ENCODE results near the gene HSP90AA1. TPM values are rescaled to one million over a fixed set of nuclear protein-coding genes. Genes with fewer than 3 reads are reported as not detected.
A peak's percentile ranks its signal among the peaks of the same experiment; 100 is the strongest.

Gene HSP90AA1
- total and polyA plus RNA-seq, 2 experiments from 2014 or later = 371 to 655 TPM

DNA sequence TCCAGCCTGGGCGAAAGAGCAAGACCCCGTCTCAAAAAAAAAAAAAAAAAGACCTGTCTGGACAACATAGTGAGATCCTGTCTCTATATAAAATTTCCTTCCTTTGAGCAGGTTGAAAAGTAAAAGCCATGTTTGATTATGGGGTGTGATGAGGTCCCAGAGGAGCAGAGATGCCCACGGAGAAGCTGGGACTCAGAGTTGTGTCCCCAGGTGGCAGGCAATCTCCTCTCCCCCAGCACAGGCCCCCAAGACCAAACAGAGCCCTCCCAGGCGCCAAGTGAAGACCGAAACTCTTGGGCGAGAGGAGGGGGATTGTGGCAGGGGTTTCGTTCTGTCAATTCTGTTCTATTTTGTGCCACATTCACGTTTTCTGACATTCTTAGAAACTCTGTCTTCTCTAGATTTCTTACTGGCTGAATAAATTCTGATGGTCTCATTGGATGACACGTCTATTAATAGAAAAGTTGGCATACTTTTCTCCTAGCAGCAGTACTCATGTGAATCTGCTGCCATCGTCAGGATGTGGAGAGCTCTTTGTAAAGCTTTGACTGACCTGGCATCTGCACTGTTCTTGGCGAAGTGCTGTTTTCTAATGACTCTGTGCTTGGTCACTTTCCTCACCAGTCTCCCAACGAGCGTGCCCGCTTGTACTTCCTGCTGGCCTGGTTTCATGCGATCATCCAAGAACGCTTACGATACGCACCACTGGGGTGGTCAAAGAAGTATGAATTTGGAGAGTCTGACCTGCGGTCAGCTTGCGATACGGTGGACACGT lies 43.4 kb downstream of the HSP90AA1 start:
- Histone ChIP-seq H3K9me3 (ENCODE audit: low read depth) (no peaks in the 10 kb centered on the region), H3K27ac (peak overlapping the region; percentile 74), H3K4me3 (no peak overlapping the region), H3K4me1 (ENCODE audit: insufficient read depth) (no peaks in the 10 kb centered on the region), H3K36me3 (ENCODE audit: low read depth) (peaks cover 75% of the 10 kb centered on the region), H3K9me2 (ENCODE audit: insufficient read depth) (no peaks in the 10 kb centered on the region), H3F3A (ENCODE audit: insufficient read depth) (peaks cover 33% of the 10 kb centered on the region), H3K27me3 (replicated peaks; ENCODE audit: insufficient read depth) (no peaks in the 10 kb centered on the region), H2AFZ (no peak overlapping the region), H4K20me1 (ENCODE audit: insufficient read depth) (no peaks in the 10 kb centered on the region), H3K9ac (0 out of 2 replicates have a peak overlapping the region, but pooled peaks have one; percentile 6), H3K4me2 (ENCODE audit: unreplicated experiment) (no peak overlapping the region), H3K79me2 (ENCODE audit: insufficient read depth) (peaks cover 17% of the 10 kb centered on the region)
- in situ Hi-C loops (cut with MboI) = no loop called here
- WGBS, 2 experiments (ENCODE audit: low coverage in 1 of 2, low lambda C conversion rate in 2 of 2, missing lambda C conversion rate in 2 of 2) = 44 to 46% methylated on average over 22 of the region's 22 CpGs
- TF ChIP-seq EZH2phosphoT487 (IDR thresholded peaks at IDR 0.05; ENCODE audit: insufficient read depth, low read depth) = no peak
- TF ChIP-seq EZH2 (IDR thresholded peaks at IDR 0.05; ENCODE audit: insufficient read depth, poor library complexity, severe bottlenecking) = no peak
- peak; percentile 90 for DNase-seq

DNA sequence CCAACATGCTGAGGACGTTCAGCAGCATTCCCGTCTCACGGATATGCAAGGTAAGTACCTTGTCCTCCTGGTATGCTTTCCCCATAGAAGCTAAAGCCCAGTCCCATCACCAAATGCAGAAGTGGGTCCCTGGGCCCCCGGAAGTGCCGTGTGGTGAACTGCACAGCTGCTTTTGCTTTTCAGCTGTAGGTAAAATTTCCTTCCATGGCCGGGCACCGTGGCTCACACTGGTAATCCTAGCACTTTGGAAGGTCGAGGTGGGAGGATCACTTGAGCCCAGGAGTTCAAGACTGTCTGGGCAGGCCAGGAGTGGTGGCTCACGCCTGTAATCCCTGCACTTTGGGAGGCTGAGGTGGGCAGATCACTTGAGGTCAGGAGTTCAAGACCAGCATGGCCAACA lies 44.1 kb downstream of the HSP90AA1 start:
- no peak overlapping the region for H3K4me2 ChIP-seq (ENCODE audit: unreplicated experiment)
- no peak for DNase-seq
- no peak overlapping the region for H3K4me3 ChIP-seq
- in situ Hi-C loops (cut with MboI) = no loop called here
- no peak overlapping the region for H3K9ac ChIP-seq
- H3K79me2 ChIP-seq (ENCODE audit: insufficient read depth) = peaks cover 17% of the 10 kb centered on the region
- peaks cover 77% of the 10 kb centered on the region for H3K36me3 ChIP-seq (ENCODE audit: low read depth)
- TF ChIP-seq EZH2phosphoT487 (IDR thresholded peaks at IDR 0.05; ENCODE audit: insufficient read depth, low read depth) = no peak
- TF ChIP-seq EZH2 (IDR thresholded peaks at IDR 0.05; ENCODE audit: insufficient read depth, poor library complexity, severe bottlenecking) = no peak
- no peaks in the 10 kb centered on the region for H3K9me3 ChIP-seq (ENCODE audit: low read depth)
- 93 to 94% methylated on average over 9 of the region's 9 CpGs for WGBS, 2 experiments (ENCODE audit: low coverage in 1 of 2, low lambda C conversion rate in 2 of 2, missing lambda C conversion rate in 2 of 2)
- no peaks in the 10 kb centered on the region for H4K20me1 ChIP-seq (ENCODE audit: insufficient read depth)
- H2AFZ ChIP-seq = no peak overlapping the region
- H3F3A ChIP-seq (ENCODE audit: insufficient read depth) = peaks cover 34% of the 10 kb centered on the region
- no peaks in the 10 kb centered on the region for H3K4me1 ChIP-seq (ENCODE audit: insufficient read depth)
- H3K27me3 ChIP-seq (replicated peaks; ENCODE audit: insufficient read depth) = no peaks in the 10 kb centered on the region
- peak overlapping the region; percentile 74; the same call in 1 of the 2 replicates for H3K27ac ChIP-seq
- no peaks in the 10 kb centered on the region for H3K9me2 ChIP-seq (ENCODE audit: insufficient read depth)

DNA sequence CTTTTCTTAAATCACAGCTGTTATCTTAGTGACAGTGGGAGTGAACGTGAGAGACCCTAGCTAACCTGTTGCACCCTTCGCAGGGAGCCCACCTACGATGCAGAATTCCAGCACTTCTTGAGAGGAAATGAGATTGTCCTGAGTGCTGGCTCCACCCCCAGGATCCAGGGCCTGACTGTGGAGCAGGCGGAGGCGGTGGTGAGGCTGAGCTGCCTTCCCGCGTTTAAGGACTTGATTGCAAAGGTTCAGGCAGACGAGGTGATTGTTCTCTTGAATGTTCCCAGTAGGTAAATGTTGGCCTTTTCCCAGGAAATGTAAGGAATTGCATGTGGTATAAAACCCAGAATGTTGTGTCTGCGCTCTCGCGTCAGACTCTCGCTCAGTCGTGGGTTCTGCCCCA lies 46.7 kb downstream of the HSP90AA1 start:
- Histone ChIP-seq H3K36me3 (ENCODE audit: low read depth) (peaks cover 94% of the 10 kb centered on the region), H3K9ac (no peak overlapping the region), H3K4me3 (no peak overlapping the region), H3K9me3 (ENCODE audit: low read depth) (no peaks in the 10 kb centered on the region), H4K20me1 (ENCODE audit: insufficient read depth) (no peaks in the 10 kb centered on the region), H3K27me3 (replicated peaks; ENCODE audit: insufficient read depth) (no peaks in the 10 kb centered on the region), H3F3A (ENCODE audit: insufficient read depth) (peaks cover 42% of the 10 kb centered on the region), H3K79me2 (ENCODE audit: insufficient read depth) (peaks cover 32% of the 10 kb centered on the region), H3K4me1 (ENCODE audit: insufficient read depth) (no peaks in the 10 kb centered on the region), H3K27ac (no peak overlapping the region), H3K4me2 (ENCODE audit: unreplicated experiment) (no peak overlapping the region), H2AFZ (no peak overlapping the region), H3K9me2 (ENCODE audit: insufficient read depth) (no peaks in the 10 kb centered on the region)
- TF ChIP-seq EZH2phosphoT487 (IDR thresholded peaks at IDR 0.05; ENCODE audit: insufficient read depth, low read depth) = no peak
- TF ChIP-seq EZH2 (IDR thresholded peaks at IDR 0.05; ENCODE audit: insufficient read depth, poor library complexity, severe bottlenecking) = no peak
- no peak for DNase-seq
- WGBS, 2 experiments (ENCODE audit: low coverage in 1 of 2, low lambda C conversion rate in 2 of 2, missing lambda C conversion rate in 2 of 2) = 93 to 94% methylated on average over 13 of the region's 13 CpGs
- in situ Hi-C loops (cut with MboI) = no loop called here

DNA sequence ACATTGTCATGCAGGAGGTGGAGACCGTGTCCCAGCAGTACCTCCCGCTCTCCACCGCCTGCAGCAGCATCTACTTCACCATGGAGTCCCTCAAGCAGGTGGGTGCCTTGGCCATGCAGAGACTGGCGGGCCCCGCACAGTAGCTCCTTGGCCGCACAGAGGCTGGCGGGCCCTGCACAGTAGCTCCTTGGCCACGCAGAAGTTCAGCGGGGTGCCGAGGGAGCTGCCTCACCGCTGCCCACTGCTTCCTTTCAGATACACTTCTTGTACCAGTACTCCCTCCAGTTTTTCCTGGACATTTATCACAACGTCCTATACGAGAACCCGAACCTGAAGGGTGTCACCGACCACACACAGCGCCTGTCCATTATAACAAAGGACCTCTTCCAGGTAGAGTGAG lies 47.7 kb downstream of the HSP90AA1 start:
- Histone ChIP-seq H3K4me2 (ENCODE audit: unreplicated experiment) (no peak overlapping the region), H3K27me3 (replicated peaks; ENCODE audit: insufficient read depth) (no peaks in the 10 kb centered on the region), H3K4me1 (ENCODE audit: insufficient read depth) (no peaks in the 10 kb centered on the region), H3K79me2 (ENCODE audit: insufficient read depth) (peaks cover 40% of the 10 kb centered on the region), H3K36me3 (ENCODE audit: low read depth) (peaks cover 94% of the 10 kb centered on the region), H3K9me2 (ENCODE audit: insufficient read depth) (no peaks in the 10 kb centered on the region), H3F3A (ENCODE audit: insufficient read depth) (peaks cover 39% of the 10 kb centered on the region), H2AFZ (no peak overlapping the region), H4K20me1 (ENCODE audit: insufficient read depth) (no peaks in the 10 kb centered on the region), H3K9me3 (ENCODE audit: low read depth) (no peaks in the 10 kb centered on the region), H3K27ac (no peak overlapping the region), H3K4me3 (no peak overlapping the region), H3K9ac (no peak overlapping the region)
- TF ChIP-seq EZH2 (IDR thresholded peaks at IDR 0.05; ENCODE audit: insufficient read depth, poor library complexity, severe bottlenecking) = no peak
- TF ChIP-seq EZH2phosphoT487 (IDR thresholded peaks at IDR 0.05; ENCODE audit: insufficient read depth, low read depth) = no peak
- in situ Hi-C loops (cut with MboI) = no loop called here
- WGBS, 2 experiments (ENCODE audit: low coverage in 1 of 2, low lambda C conversion rate in 2 of 2, missing lambda C conversion rate in 2 of 2) = 94% methylated on average over 15 to 16 of the region's 16 CpGs
- DNase-seq = no peak

Measured in GM23248 (cell line).